EL (cell line): Measurements from ENCODE around the gene TMPRSS15.

Source experiments
- DNase-seq: peaks from one replicate; pipeline ENCODE4 v3.0.0-alpha.2; 2016

TMPRSS15 gene

GRCh38 chr21:18340387-18340942, 63.1 kb downstream of the TMPRSS15 start:
- no peak for DNase-seq

- DNase-seq, result no peak
Measured at GRCh38 chr21:18335651-18336236, 67.8 kb downstream of the TMPRSS15 start.

- no peak for DNase-seq
Measured at GRCh38 chr21:18334066-18334465, 69.5 kb downstream of the TMPRSS15 start.

- no peak for DNase-seq
Measured at GRCh38 chr21:18318156-18318555, 85.4 kb downstream of the TMPRSS15 start.

- DNase-seq, result no peak
Measured at GRCh38 chr21:18298228-18298627, 105.4 kb downstream of the TMPRSS15 start.

GRCh38 chr21:18294100-18294499, 109.5 kb downstream of the TMPRSS15 start:
- DNase-seq, result no peak

- DNase-seq, result no peak
Measured at GRCh38 chr21:18289876-18290275, 113.7 kb downstream of the TMPRSS15 start.

GRCh38 chr21:18285379-18285778, 118.2 kb downstream of the TMPRSS15 start:
- DNase-seq, result no peak

- DNase-seq, result no peak
Measured at GRCh38 chr21:18275781-18276180, 127.8 kb downstream of the TMPRSS15 start.

- DNase-seq, result no peak
Measured at GRCh38 chr21:18274370-18274769, 129.2 kb downstream of the TMPRSS15 start.

GRCh38 chr21:18273400-18273799, 130.2 kb downstream of the TMPRSS15 start:
- no peak for DNase-seq

- no peak for DNase-seq
Measured at GRCh38 chr21:18269856-18270255, 133.7 kb downstream of the TMPRSS15 start.

- DNase-seq, result no peak
Measured at GRCh38 chr21:18268906-18269305, 134.7 kb downstream of the TMPRSS15 start.

GRCh38 chr21:18267496-18267895, 136.1 kb downstream of the TMPRSS15 start:
- DNase-seq, result no peak

- no peak for DNase-seq
Measured at GRCh38 chr21:18265944-18266343, 137.6 kb downstream of the TMPRSS15 start.

GRCh38 chr21:18253799-18254198, 149.8 kb downstream of the TMPRSS15 start:
- no peak for DNase-seq

GRCh38 chr21:18253221-18253620, 150.4 kb downstream of the TMPRSS15 start:
- no peak for DNase-seq

GRCh38 chr21:18252680-18253079, 150.9 kb downstream of the TMPRSS15 start:
- DNase-seq, result no peak

GRCh38 chr21:18252256-18252655, 151.3 kb downstream of the TMPRSS15 start:
- DNase-seq, result no peak

GRCh38 chr21:18251065-18251464, 152.5 kb downstream of the TMPRSS15 start:
- DNase-seq, result no peak

GRCh38 chr21:18249672-18250071, 153.9 kb downstream of the TMPRSS15 start:
- DNase-seq, result no peak

GRCh38 chr21:18248171-18248570, 155.4 kb downstream of the TMPRSS15 start:
- DNase-seq, result no peak

GRCh38 chr21:18245464-18245967, 158.1 kb downstream of the TMPRSS15 start:
- no peak for DNase-seq

- no peak for DNase-seq
Measured at GRCh38 chr21:18244671-18245463, 158.7 kb downstream of the TMPRSS15 start, which contains the start of gene CHODL. Gene CHODL (plus strand): TSS chr21:18244833. CDS start chr21:18245224, 391 bp downstream.
